CD4-positive, alpha-beta T cell treated with Interleukin-15 for 1 hour (primary cell): ENCODE results near the gene RBFA.
"Not testable (repeated sequence)": the region's sequence is repeated elsewhere in the genome, so short reads cannot be mapped to it uniquely, and the experiment has no call there.

Experiments
- DNase-seq: peaks from one replicate; pipeline ENCODE4 v3.0.0-alpha.2; 2020

RBFA gene, protein sequence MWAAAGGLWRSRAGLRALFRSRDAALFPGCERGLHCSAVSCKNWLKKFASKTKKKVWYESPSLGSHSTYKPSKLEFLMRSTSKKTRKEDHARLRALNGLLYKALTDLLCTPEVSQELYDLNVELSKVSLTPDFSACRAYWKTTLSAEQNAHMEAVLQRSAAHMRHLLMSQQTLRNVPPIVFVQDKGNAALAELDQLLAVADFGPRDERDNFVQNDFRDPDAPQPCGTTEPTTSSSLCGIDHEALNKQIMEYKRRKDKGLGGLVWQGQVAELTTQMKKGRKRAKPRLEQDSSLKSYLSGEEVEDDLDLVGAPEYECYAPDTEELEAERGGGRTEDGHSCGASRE

DNA sequence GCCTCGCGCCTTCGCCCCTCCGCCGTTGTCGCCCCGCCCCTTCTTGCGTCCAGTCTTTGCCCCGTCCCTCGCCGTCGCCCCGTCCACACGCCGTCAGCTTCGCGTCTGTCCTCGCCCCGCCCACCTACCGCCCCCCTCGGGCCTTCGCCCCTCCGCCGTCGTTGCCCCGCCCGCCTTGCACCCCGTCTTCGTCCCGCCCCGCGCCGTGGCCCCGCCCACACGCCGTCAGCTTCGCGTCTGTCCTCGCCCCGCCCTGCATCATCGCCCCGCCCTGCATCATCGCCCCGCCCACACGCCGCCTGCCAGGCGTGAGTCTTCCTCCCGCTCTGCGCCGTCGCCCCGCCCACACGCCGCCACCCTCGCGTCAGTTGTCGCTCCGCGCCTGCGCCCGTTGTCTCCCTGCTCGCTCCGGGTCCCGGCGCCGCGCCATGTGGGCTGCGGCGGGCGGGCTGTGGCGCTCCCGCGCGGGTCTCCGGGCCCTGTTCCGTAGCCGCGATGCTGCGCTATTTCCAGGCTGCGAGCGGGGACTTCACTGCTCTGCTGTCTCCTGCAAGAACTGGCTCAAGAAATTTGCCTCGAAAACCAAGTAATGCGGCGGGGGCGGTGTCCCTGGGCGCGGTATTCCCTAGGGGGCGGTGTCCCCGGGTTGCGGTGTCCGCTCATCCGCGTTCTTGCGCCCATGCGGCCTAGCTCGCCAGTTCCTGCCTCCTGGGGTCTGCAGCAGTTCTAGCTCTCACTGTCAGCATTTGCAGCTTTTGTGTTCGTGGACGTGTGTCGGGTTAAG, at the start of gene RBFA:
Gene RBFA (plus strand): TSS at position 367 of the 784 bp plus-strand sequence. CDS start 62 bp downstream, at position 429.
- peak; percentile 98 for DNase-seq

DNA sequence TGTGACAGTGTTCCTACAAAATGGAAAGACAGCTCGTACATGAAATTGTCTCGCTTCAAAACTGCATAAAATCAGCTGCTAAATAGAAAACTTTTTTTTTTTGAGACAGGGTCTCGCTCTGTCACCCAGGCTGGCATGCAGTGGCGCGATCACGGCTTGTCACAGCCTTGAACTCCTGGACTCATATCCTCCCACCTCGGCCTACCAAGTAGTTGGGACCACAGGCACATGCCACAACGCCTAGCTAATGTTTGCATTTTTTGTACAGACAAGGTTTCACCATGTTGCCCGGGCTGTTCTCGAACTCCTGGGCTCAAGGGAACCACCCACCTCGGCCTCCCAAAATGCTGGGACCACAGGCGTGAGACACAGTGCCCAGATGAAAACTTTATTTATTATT, 49.1 kb upstream of the RBFA start:
- no peak for DNase-seq

DNA sequence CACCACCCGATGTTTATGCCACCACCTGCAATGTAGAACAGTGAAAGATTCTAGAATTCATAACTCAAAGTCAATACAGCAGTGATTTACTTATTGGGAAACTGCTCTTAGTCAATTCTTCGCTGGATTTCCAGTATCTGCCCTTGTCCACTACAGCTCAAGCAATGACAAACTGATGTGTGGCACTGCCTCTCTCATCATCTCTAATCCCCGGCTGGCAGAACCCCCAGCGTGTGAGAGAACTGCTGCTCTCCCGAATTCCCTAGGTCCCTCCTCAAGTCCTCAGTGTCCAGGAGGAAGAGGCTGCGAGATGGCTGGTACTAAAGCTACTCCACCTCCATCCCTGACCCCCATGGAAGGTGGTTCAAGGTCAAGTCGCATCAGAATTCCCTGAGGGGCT, 47.5 kb upstream of the RBFA start:
- DNase-seq = no peak

DNA sequence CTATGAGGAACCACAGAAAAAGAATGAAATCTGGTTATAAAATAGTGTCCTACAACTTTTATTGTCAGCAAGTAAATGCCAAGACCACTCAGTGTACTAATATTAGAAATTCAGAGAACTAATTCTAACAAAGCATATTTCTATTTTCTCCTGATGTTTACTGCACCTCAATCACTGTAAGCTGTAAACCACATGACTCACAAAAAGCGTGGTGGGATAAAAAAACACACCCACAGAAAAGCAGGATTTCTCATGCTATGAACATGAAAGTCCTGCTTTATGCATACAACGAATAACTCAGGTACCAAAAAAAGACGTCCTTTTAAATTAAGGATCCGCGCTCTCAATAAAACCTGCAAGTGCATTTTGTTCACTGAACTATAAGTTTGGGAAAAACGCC, 46.7 kb upstream of the RBFA start:
- DNase-seq = no peak

DNA sequence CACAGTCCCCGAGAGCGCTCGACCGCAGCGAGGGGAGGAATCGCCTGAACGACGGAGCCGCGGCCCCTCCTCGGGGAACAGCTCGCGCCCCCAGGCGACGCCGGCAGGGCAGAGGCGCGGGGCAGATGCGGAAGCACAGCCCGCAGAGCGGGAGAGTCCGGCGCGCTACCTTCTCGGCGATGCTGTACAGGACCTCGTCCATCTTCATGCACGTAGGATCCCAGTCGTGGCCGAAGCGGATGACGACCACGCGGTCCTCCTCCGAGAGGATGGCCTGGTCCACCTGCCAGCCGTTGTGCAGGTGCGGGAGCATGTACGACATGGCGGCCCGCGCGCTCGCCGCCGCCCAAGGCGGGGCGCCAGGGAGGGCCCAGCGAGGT, 46.2 kb upstream of the RBFA start:
- DNase-seq = peak; percentile 61

DNA sequence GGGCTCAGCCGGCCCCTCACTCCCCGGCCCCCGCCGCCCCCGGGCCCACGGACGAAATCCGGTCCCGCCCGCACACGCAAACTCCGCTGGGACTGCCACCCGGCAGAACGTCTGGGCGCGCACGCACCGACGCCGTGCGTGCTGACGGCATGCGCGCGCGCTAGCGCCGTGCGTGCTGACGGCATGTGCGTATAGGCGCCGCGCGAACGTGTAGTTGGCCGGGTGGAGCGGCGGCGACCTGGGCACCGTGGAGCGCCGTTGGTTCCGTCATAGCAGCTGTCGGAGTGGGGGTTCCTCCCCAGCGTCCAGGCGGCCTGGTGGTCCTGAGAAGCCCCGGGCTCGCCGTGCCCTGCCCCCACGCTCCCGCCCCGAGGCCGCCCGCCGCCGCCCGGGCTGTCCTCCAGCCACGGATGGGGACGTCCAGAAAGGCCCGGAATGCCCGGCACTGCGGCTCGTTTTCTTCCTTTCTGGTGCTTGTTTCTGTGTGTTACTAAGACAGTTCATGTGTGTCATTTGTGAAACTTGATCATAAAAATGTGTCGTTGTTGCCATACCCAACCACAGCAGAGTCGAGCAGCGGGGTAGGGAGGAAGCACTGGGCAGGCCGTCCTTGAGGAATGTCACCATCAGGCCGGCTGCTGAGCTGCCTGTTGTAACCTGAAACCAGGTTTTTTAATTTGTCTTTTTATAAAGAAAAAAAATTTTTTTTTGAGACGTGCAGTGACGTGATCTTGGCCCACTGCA, 45.6 kb upstream of the RBFA start, which contains the start of gene TXNL4A:
Gene TXNL4A (minus strand): TSS at position 113 of the 744 bp plus-strand sequence. CDS start 171 bp downstream, outside the sequence.
- DNase-seq = peak; percentile 84

DNA sequence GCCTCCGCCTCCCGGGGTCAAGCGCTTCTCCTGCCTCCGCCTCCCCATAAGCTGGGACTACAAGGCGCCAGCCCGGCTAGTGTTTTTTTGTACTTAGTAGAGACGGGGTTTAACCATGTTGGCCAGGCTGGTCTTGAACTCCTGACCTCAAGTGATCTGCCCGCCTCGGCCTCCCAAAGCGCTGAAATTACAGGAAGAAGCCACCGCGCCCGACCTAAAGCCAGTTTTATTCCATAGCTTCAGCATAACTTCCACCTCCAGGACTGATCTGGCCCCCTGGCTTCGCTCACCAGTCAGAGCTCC, 45.1 kb upstream of the RBFA start:
- no peak for DNase-seq

DNA sequence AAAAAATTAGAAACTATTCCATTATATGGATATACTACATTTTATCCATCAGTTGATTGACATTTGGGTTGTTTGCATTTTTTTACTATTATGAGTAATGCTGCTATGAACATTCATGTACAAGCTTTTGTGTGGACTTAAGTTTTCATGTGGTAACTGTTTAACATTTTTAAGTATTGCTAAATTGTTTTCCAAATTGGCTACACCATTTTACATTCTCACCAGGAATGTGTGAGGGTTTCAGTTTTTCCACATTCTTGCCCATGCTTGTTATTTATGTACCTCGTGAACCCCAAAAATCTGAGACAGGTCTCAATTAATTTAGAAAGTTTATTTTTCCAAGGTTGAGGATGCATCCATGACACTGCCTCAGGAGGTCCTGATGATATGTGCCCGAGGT, 42.7 kb upstream of the RBFA start:
- no peak for DNase-seq

DNA sequence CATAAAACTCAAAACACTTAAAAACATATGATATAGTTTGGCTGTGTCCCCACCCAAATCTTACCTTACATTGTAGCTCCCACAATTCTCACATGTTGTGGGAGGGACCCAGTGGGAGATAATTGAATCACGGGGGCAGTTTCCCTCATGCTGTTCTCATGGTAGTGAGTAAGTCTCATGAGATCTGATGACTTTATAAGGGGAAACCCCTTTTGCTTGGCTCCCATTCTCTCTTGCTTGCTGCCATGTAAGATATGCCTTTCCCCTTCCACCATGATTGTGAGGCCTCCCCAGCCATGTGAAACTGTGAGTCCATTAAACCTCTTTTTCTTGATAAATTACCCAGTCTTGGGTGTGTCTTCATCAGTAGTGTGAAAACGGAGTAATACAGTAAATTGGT, 34.5 kb upstream of the RBFA start:
- not testable (repeated sequence) for DNase-seq

DNA sequence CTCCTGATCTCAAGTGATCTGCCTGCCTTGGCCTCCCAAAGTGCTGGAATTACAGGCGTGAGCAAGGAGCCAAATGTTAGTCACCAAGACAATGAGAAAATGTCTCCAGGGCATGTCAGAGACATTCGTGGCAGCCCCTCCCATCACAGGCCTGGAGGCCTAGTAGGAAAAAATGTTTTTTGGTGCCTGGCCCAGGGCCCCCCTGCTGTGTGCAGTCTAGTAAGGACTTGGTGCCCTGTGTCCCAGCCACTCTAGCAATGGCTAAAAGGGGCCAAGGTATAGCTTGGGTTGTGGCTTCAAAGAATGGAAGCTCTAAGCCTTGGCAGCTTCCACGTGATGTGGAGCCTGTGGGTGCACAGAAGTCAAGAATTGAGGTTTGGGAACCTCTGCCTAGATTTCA, 33.4 kb upstream of the RBFA start:
- no peak for DNase-seq

DNA sequence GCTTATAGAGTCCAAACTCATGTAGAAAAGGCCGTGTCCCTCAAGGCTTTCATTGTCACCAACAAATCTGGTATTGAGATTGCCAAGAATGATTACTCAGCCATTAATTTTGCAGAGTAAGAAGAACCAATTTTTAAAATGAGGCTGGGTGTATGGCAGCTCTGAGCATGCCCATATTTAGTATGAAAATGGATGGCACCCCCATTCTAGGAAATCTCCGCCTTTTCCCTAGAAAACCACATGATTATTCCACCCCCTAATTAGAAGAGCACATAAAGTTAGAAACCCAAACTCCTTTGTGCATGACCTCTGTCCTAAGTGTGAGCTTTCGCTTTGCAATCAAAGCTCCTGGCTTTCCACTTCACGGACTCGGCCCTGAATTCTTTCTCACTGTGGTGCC, 31.8 kb upstream of the RBFA start:
- no peak for DNase-seq

DNA sequence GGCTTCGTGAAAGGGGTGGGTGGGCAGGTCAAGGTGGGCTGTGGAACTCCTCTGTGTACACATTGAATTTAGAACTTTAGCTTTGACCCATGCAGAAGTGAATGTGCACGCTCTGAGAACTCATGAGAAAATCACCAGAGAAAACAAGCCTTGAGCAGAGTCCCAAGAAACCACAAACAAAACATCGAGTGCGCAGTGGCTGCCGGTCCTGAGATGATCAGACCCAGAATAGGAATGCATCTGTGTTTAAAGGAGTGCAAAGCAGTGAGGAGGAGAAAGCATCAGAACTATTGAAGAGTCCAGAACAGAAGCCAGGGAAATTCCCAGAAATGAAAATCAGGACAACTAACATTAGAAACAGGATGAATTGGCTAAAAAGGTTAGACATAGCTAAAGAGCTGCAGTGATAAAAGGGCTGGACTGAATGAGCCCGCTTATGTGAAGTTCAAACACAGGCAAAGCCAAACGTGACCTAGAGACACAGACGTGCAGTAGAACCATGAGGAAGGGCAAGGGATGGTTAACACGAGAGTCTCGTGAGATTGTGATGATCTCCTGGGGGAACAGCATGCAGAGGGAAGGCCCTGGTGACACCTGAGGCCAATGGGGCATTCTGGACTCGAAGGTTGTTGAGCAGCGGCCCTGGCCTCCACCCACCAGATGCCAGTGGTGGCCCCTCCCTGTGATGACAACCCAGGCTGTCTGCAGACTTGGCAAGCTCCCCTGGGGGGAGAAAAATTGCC, 29.5 kb upstream of the RBFA start:
- no peak for DNase-seq

DNA sequence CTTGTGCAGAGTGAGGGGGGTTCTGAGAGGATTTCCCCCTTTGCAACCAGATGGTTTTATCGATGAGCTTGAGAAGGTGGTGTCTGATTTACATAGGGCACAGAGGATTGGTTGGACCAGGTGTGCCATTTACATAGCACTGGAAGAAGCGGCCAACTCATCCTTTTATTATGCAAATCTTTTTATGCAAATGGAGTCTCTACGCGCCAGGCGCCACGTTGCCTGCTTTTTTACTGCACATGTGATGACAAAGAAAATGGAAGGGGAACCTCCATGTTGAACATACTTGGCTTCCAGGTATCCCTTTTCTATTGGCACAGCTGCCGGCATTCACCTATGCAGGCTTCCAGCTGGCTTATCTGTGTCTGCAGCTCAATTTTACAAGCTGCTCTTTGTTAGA, 27.5 kb upstream of the RBFA start:
- DNase-seq = no peak

DNA sequence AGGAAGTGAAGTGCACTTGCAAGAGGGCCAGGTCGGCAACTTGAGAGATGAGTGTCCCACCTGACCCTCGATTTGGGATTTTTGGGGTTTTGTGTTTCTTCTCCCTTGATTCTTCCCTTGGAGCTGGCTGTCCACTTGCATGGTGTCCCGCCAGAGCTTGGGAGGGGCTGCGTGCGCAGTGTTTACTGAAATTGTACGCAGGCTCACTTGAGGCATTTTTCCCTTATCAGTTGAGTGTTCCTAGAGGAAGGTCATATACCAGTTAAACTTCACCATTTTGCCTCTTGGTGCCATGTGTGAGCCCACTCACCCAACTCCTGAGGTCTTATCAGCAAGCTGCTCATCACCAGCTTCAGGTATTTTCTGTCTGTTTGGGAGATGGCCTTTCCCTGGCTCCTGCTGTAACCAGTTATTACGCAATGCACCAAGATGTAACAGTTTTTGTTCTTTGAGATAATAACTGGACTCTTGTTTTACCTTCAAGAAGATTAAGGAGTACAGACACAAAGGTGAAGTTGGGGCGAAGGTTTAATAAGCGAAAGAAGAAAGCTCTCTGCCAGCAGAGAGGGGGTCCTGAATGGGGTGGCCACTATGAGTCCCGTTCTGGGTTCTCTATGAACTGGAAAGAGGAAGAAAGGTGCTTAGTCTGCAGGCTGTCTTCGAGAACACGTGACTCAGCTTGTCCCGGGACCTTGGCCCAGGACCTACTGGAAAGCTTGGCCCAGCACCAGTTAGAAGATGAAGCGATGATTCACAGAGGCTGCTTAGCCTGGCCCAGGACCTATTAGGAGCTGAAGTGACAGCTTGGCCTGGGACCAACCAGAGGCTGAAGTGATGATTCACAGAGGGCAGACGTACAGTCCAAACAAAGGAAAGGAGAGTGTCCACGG, 24.3 kb upstream of the RBFA start:
- no peak for DNase-seq

DNA sequence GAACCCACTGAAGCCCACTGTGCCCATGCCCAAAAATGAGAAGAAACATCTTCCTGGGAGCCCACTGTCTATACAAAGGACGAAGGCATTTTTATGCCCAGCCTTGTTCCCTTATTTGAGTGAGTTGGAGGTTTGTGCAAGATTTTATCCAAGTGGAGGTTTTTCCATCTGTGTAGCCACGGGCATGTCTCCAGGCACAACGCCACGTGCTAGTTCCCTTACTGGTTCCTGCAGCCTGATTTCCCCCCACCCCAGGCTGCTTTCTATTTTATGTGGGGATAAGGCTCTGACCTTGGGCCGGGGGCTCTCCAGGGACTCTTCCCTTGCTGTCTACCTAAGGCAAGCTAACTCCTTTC, 23.7 kb upstream of the RBFA start:
- no peak for DNase-seq

DNA sequence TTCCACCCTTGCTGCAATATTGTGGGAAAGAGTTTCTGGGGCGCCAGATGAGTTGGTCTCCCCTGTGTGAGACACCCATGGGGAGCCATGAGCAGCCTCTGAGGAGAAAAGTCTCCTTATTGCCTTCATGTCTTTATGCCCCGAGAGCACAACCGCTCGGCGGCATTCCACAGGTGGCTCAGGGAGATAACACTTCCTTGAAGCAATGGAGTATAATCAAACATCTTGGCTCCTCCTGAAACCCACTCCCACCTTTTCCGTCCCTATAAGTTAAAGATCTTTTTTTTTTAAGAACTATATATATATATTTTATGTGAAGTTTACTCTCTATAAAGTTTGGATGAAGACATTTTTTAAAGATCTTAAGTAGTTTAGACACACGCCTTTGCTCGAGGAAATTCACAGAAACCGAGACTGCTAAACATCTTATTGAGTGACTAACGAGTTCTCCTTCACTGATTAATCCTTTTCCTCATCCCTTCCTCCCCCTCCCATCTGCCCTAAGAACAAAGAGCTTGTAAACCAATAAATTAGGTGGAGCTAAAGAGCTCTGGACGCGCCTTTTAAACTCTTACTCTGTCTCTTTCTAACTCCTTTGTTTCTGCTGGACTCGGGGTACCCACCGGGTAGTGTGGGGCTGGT, 22.6 kb upstream of the RBFA start:
- not testable (repeated sequence) for DNase-seq

DNA sequence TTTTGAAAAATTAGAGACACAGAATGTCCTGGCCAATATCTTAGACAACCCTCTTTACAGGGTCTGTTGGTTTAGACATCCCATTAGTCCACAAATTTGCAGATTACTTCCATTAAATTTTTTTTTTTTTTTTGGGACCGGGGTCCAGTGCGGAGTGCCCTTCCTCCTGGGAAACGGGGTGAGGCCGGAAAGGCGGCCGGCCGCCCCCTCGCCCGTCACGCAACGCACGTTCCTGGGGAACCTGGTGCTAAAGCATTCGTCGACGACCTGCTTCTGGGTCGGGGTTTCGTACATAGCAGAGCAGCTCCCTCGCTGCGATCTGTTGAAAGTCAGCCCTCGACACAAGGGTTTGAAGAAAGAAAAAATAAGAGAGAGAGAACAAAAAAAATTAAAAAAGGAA, 21.5 kb upstream of the RBFA start:
- DNase-seq = no peak

DNA sequence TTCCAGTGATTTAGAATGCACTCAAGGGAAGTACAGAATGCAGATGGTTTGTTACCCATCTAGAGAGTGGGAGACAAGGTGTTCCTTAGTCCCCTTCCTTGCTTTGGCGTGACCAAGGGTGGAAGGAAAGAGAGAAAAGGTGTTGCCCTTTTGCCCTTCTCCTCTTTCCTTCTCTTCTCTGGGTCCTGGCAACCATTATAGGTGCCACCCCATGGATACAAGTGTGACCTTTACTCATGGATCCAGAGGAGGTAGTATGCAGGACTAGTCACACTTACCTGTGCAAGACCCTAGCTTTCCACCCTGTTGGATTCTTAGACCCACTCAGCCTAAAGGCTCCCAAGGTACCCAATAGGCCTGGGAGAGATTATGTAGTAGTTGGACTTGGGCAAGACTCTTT, 11.6 kb upstream of the RBFA start:
- no peak for DNase-seq

DNA sequence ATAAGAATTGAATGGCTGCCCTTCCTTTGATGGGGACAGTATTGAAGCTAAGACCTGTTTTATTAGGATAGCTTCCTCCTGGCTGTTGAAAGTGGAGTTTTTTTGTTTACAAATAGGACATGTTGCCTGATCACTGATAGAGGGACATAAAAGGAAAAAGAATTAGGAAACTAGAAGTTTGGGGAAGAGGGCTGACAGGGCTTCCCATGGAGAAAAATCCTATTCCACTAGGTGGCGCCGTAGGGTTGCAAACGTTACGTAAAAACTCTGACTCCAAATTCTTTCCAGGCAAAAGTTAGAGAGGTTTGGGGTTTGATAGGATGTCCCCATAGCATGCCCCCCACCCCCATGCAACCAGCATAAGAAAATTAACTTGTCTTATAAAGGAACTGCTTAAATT, 11.1 kb upstream of the RBFA start:
- DNase-seq = no peak

DNA sequence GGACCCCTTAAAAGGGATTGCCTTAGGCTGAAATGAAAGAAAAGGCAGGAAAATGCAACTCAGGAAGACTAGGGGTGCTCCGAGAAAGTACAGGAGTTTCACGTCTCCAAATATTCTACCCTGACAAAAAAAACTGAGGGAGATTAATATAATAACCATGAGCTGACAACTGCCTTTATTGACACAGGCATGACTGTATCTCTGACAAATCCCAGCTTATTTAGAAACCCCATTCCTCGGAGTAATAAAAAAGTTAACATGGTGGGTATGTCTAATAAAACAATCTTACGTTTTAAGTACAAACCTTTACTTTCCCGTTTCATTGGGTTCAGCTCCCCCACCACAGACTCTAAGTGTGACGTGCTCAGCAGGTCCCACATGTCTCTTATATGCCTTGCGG, 7.9 kb upstream of the RBFA start:
- DNase-seq = no peak

DNA sequence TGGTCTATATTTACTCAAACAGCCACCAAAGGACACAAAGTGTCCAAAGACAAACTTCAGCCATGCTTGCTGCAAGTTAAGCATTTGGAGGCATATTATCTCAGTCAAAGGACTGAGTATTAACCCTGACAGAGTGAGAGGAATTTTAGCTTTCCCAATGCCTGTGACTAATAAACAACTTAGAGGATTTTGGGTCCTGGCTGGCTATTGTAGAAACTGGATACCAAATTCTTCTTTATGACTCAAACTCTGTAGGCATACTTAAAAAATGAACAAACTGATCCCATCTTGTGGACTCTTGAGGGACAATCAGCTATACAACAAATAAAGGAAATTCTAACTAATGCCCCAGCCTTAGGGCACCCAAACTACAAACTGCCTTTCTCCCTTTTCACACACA, 6.5 kb upstream of the RBFA start:
- not testable (repeated sequence) for DNase-seq

DNA sequence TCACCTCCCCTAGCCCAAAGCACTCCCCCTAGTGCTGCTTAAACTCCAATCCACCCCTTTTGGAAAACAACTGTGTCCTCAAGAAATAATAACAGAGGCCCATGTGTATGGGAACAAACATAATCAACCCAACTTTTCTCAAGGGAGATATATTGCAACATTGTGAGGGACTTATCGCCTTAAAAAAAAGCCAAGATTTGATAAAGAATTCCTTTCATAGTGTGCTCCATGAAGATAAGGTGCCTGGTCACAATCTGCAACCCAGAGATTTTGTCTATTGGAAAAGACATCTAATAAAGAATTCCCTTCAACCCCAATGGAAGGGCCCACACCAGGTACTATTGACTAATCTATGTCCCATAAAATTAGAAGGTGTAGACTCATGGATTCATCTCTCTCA, 4.5 kb upstream of the RBFA start:
- DNase-seq = no peak
